Measurements from ENCODE around the gene SDHAF2. TPM values are rescaled to one million over a fixed set of nuclear protein-coding genes. Genes with fewer than 3 reads are reported as not detected.
"Not testable (repeated sequence)": the region's sequence is repeated elsewhere in the genome, so short reads cannot be mapped to it uniquely, and the experiment has no call there.

Gene SDHAF2
- total and polyA plus RNA-seq, 4 donors, result 32.3 to 40.0 (median 35.3) TPM

DNA sequence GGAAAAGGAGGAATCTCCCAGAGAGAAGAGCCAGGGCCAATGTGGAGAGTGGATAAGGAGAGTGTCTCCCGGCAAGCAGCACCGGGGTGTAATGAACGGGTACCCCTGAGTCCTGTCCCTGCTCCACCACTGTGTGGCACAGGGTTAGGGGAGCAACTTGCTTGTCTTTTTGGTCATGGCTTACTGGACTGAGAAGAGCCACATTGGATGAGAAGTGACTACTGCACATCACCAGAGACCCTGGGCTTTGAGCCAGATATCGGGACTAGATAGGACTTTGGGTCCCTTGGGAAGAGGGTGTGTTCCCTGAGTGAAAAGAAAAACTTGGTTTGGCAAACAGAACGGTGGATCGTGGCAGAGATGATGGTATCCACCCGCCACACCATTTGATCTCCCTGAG, 24.6 kb downstream of the SDHAF2 start:
- H3K27me3 ChIP-seq (ENCODE audit: control insufficient read depth in 1 of 2, insufficient read depth in 2 of 2, low read length in 1 of 2), result no peaks in the 10 kb centered on the region
- 91% methylated on average over 7 of the region's 7 CpGs for WGBS, 2 donors
- peaks cover 0 to 4% of the 10 kb centered on the region in 2 donors for H3K36me3 ChIP-seq (ENCODE audit: control insufficient read depth in 1 of 2, insufficient read depth in 2 of 2, low read length in 1 of 2)
- intact Hi-C loops (cut with DNase I), result no loop called here
- ATAC-seq (ENCODE audit: low FRiP score) (no peak), DNase-seq (no peak)
- H3K4me1 ChIP-seq (ENCODE audit: control insufficient read depth in 1 of 2, insufficient read depth in 2 of 2, low read length in 2 of 2), result no peaks in the 10 kb centered on the region
- H3K9me3 ChIP-seq (ENCODE audit: control insufficient read depth, low read length), result no peaks in the 10 kb centered on the region
- H3K4me3 ChIP-seq (ENCODE audit: low read length in 2 of 2), result no peak overlapping the region
- H3K27ac ChIP-seq (ENCODE audit: low read depth in 1 of 2, low read length in 2 of 2), result no peak overlapping the region

DNA sequence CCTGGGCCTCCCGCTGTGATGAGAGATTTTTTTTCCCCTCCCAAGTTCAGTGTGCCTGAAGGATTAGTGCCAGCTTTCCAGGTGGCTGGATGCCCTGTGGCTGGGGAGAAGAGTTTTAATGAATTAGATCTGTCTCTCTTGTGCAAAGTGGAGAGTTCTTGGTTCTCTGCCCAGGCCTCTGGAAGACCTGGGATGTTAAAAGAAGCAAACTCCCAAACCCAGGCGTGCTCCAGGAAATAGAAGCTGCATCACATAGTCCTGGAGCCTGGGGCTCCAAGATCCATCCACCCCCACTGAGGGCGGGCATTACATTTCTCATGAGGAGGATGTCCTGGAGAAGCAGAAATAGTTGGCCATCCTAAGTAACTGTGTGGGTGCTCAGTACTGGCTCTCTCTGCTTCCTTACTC, 30.6 kb downstream of the SDHAF2 start:
- ATAC-seq (ENCODE audit: low FRiP score) (no peak), DNase-seq (no peak)
- Histone ChIP-seq H3K27ac (ENCODE audit: low read depth in 1 of 2, low read length in 2 of 2) (no peak overlapping the region), H3K9me3 (ENCODE audit: control insufficient read depth, low read length) (no peaks in the 10 kb centered on the region), H3K4me1 (ENCODE audit: control insufficient read depth in 1 of 2, insufficient read depth in 2 of 2, low read length in 2 of 2) (no peaks in the 10 kb centered on the region), H3K36me3 (ENCODE audit: control insufficient read depth in 1 of 2, insufficient read depth in 2 of 2, low read length in 1 of 2) (peaks cover 0 to 4% of the 10 kb centered on the region in 2 donors), H3K4me3 (ENCODE audit: low read length in 2 of 2) (no peak overlapping the region), H3K27me3 (ENCODE audit: control insufficient read depth in 1 of 2, insufficient read depth in 2 of 2, low read length in 1 of 2) (no peaks in the 10 kb centered on the region)
- intact Hi-C loops (cut with DNase I), result no loop called here
- WGBS, 2 donors, result 72 to 77% methylated on average over 3 of the region's 3 CpGs

DNA sequence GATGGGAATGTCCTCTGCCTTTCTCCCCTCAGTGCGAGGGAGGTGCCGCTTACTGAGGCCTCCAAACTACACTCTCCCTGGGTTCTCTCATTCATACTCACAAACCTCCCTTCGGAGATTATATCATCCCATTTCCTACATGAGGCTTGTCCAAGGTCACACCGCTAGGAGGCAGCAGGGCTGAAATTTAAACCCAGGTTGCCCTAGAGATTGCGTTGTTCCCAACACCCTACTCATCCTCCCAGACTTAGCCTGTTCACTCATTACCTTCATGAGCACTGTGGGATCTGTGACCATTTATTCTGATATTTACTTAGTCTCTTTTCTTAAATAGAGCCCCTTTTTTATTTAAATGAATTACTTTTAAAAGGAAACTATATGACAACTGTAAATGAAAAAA, 31.1 kb downstream of the SDHAF2 start:
- H3K9me3 ChIP-seq (ENCODE audit: control insufficient read depth, low read length), result no peaks in the 10 kb centered on the region
- WGBS, 2 donors, result 88 to 89% methylated on average over 5 of the region's 5 CpGs
- H3K4me1 ChIP-seq (ENCODE audit: control insufficient read depth in 1 of 2, insufficient read depth in 2 of 2, low read length in 2 of 2), result no peaks in the 10 kb centered on the region
- no peak for ATAC-seq (ENCODE audit: low FRiP score)
- H3K27me3 ChIP-seq (ENCODE audit: control insufficient read depth in 1 of 2, insufficient read depth in 2 of 2, low read length in 1 of 2), result no peaks in the 10 kb centered on the region
- DNase-seq, result no peak
- intact Hi-C loops (cut with DNase I), result no loop called here
- peaks cover 0 to 1% of the 10 kb centered on the region in 2 donors for H3K36me3 ChIP-seq (ENCODE audit: control insufficient read depth in 1 of 2, insufficient read depth in 2 of 2, low read length in 1 of 2)
- no peak overlapping the region for H3K27ac ChIP-seq (ENCODE audit: low read depth in 1 of 2, low read length in 2 of 2)
- H3K4me3 ChIP-seq (ENCODE audit: low read length in 2 of 2), result no peak overlapping the region

DNA sequence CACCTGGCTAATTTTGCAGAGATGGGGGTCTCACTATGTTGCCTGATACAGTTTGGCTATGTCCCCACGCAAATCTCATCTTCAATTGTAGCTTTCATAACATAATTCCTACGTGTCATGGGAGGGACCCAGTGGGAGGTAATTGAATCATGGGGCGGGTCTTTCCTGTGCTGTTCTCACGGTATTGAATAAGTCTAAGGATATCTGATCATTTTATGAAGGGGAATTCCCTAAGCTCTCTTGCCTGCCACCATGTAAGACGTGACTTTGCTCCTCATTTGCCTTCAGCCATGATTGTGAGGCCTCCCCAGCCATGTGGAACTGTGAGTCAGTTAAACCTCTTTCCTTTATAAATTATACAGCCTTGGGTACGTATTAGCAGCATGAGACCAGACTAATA, 37.7 kb downstream of the SDHAF2 start:
- 89 to 92% methylated on average over 6 of the region's 6 CpGs for WGBS, 2 donors
- H3K27me3 ChIP-seq (ENCODE audit: control insufficient read depth in 1 of 2, insufficient read depth in 2 of 2, low read length in 1 of 2); H3K9me3 ChIP-seq (ENCODE audit: control insufficient read depth, low read length); H3K27ac ChIP-seq (ENCODE audit: low read depth in 1 of 2, low read length in 2 of 2); H3K4me3 ChIP-seq (ENCODE audit: low read length in 2 of 2); H3K36me3 ChIP-seq (ENCODE audit: control insufficient read depth in 1 of 2, insufficient read depth in 2 of 2, low read length in 1 of 2); H3K4me1 ChIP-seq (ENCODE audit: control insufficient read depth in 1 of 2, insufficient read depth in 2 of 2, low read length in 2 of 2); intact Hi-C loops (cut with DNase I); ATAC-seq (ENCODE audit: low FRiP score); DNase-seq: not testable (repeated sequence)

DNA sequence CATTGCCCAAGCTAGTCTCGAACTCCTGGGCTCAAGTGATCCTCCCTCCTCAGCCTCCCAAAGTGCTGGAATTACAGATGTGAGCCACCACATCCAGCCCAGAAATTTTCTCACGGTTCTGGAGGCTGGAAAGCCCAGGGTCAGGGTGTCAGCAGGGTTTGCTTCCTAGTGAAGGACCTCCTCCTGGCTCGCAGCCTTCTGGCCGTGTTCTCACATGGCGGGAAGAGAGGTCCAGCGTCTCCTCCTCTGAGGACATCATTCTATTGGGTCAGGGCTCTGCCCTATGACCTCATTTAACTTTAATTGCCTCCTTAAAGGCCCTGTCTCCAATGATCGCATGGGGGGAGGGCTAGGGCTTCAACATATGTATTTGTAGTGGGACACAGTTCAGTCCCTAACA, 38.1 kb downstream of the SDHAF2 start:
- WGBS, 2 donors, result 75 to 77% methylated on average over 7 of the region's 7 CpGs
- Histone ChIP-seq H3K4me3 (ENCODE audit: low read length in 2 of 2) (no peak overlapping the region), H3K4me1 (ENCODE audit: control insufficient read depth in 1 of 2, insufficient read depth in 2 of 2, low read length in 2 of 2) (no peaks in the 10 kb centered on the region), H3K27ac (ENCODE audit: low read depth in 1 of 2, low read length in 2 of 2) (no peak overlapping the region), H3K9me3 (ENCODE audit: control insufficient read depth, low read length) (no peaks in the 10 kb centered on the region), H3K27me3 (ENCODE audit: control insufficient read depth in 1 of 2, insufficient read depth in 2 of 2, low read length in 1 of 2) (no peaks in the 10 kb centered on the region), H3K36me3 (ENCODE audit: control insufficient read depth in 1 of 2, insufficient read depth in 2 of 2, low read length in 1 of 2) (peaks cover 0 to 4% of the 10 kb centered on the region in 2 donors)
- no peak for DNase-seq
- no peak for ATAC-seq (ENCODE audit: low FRiP score)
- intact Hi-C loops (cut with DNase I), result no loop called here

DNA sequence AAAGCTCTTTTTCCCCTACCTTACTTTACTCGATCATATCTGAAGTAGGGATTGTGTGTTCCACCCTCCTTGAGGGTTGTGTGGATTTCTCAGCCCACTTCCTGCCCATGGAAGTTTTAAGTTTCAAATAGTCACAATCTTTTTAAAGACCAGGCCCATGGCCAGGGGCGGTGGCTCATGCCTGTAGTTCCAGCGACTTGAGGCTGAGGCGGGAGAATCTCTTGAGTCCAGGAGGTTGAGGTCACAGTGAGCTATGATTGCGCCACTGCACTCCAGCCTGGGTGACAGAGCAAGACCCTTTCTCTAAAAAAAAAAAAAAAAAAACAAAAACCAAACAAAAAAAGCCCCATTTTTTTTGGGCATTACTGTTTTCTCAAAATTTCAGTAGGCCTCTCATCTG, 42.4 kb downstream of the SDHAF2 start:
- peaks cover 0 to 4% of the 10 kb centered on the region in 2 donors for H3K36me3 ChIP-seq (ENCODE audit: control insufficient read depth in 1 of 2, insufficient read depth in 2 of 2, low read length in 1 of 2)
- WGBS, 2 donors, result 8 to 10% methylated on average over 5 of the region's 5 CpGs
- DNase-seq, result peak; percentile 90 to 92
- H3K4me3 ChIP-seq (ENCODE audit: low read length in 2 of 2), result no peak overlapping the region
- ATAC-seq (ENCODE audit: low FRiP score), result peak; percentile 84
- no peaks in the 10 kb centered on the region for H3K27me3 ChIP-seq (ENCODE audit: control insufficient read depth in 1 of 2, insufficient read depth in 2 of 2, low read length in 1 of 2)
- H3K27ac ChIP-seq (ENCODE audit: low read depth in 1 of 2, low read length in 2 of 2), result peak overlapping the region in 1 of 2 donors; percentile 79
- H3K9me3 ChIP-seq (ENCODE audit: control insufficient read depth, low read length), result no peaks in the 10 kb centered on the region
- no peaks in the 10 kb centered on the region for H3K4me1 ChIP-seq (ENCODE audit: control insufficient read depth in 1 of 2, insufficient read depth in 2 of 2, low read length in 2 of 2)
- intact Hi-C loops (cut with DNase I), result no loop called here

DNA sequence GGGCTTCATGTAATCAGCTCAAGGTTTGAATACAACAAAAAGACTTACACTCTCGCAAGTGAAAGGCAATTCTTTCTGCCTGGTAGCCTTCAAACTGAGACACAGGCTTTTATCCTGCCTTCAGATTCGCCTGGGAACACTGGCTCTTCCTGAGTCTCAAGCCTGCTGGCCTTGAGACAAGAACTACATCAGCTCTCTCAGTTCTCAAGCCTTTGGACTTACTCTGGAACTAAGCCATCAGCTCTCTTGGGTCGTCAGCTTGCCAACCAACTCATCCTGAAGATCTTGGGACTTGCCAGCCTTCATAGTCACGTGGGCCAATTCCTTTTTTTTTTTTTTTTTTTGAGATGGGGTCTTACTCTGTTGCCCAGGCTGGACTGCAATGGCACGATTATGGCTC, 42.9 kb downstream of the SDHAF2 start:
- H3K9me3 ChIP-seq (ENCODE audit: control insufficient read depth, low read length), result no peaks in the 10 kb centered on the region
- H3K36me3 ChIP-seq (ENCODE audit: control insufficient read depth in 1 of 2, insufficient read depth in 2 of 2, low read length in 1 of 2), result peaks cover 0 to 4% of the 10 kb centered on the region in 2 donors
- no peaks in the 10 kb centered on the region for H3K4me1 ChIP-seq (ENCODE audit: control insufficient read depth in 1 of 2, insufficient read depth in 2 of 2, low read length in 2 of 2)
- H3K27me3 ChIP-seq (ENCODE audit: control insufficient read depth in 1 of 2, insufficient read depth in 2 of 2, low read length in 1 of 2), result no peaks in the 10 kb centered on the region
- H3K4me3 ChIP-seq (ENCODE audit: low read length in 2 of 2), result no peak overlapping the region
- WGBS, 2 donors, result 25% methylated on average over 5 of the region's 5 CpGs
- DNase-seq, result peak in 1 of 2 donors; percentile 73
- ATAC-seq (ENCODE audit: low FRiP score), result peak; percentile 71
- H3K27ac ChIP-seq (ENCODE audit: low read depth in 1 of 2, low read length in 2 of 2), result peak overlapping the region in 1 of 2 donors; percentile 52
- intact Hi-C loops (cut with DNase I), result no loop called here

DNA sequence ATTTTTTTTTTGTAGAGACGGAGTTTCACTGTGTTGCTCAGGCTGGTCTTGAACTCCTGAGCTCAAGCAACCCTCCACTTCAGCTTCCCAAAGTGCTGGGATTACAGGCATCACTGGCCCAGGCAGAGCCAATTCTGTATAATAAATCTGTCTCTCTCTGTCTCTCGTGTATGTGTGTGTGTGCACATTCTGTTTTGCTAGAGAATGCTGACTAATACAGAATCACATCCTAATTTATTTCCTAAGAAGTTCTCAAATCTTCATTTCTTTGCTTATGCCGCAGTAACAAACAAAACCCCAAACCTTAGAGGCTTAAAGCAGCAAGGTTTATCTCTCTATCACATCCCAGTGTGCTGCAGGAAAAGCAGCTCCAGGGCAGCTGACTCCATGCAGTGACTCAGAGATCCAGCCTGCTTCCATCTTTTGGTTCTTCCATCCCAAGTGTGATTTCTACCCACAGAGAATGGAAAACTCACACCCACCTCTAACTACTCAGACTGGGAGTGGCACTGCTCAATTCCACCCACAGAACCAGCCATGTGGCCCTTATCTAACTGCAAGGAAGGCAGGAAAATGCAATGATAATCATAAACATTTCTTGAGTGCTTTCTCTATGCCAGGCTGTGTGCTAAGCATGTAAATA, 43.6 kb downstream of the SDHAF2 start:
- ATAC-seq (ENCODE audit: low FRiP score) (peak; percentile 45), DNase-seq (no peak)
- H3K9me3 ChIP-seq (ENCODE audit: control insufficient read depth, low read length), result no peaks in the 10 kb centered on the region
- no peak overlapping the region for H3K4me3 ChIP-seq (ENCODE audit: low read length in 2 of 2)
- intact Hi-C loops (cut with DNase I), result no loop called here
- H3K4me1 ChIP-seq (ENCODE audit: control insufficient read depth in 1 of 2, insufficient read depth in 2 of 2, low read length in 2 of 2), result no peaks in the 10 kb centered on the region
- H3K36me3 ChIP-seq (ENCODE audit: control insufficient read depth in 1 of 2, insufficient read depth in 2 of 2, low read length in 1 of 2), result peaks cover 0 to 2% of the 10 kb centered on the region in 2 donors
- 80 to 83% methylated on average over 3 of the region's 3 CpGs for WGBS, 2 donors
- no peaks in the 10 kb centered on the region for H3K27me3 ChIP-seq (ENCODE audit: control insufficient read depth in 1 of 2, insufficient read depth in 2 of 2, low read length in 1 of 2)
- no peak overlapping the region for H3K27ac ChIP-seq (ENCODE audit: low read depth in 1 of 2, low read length in 2 of 2)

DNA sequence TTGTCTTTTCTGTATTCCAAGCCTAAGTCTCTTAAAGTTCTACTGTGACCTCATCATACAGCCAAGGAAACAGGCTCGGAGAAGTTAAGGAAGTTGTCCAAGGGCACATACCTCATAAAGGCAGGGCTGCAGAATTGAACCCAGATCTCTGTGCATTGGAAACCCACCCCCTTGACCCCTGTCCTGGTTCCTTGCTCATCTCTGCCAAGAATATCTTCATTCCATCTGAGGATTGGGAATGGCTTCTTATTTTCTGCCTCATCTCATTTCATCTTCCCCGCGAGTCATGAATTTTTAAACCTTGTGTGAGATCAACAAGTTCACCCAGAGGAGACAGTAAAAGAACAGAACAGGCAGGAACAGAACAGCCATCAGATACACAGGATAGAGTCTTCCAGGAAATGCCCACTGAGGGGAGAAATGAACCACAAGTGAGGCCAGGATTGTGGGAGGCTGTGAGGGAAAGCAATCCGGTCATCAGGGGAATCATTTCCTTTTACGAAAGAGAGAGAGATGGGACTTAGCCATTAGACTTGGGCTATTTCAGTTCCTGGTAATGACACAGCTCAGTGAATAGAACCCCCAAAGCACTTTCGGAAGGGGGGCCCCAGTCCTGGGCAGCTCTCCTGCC, 44.2 kb downstream of the SDHAF2 start:
- H3K4me3 ChIP-seq (ENCODE audit: low read length in 2 of 2), result no peak overlapping the region
- intact Hi-C loops (cut with DNase I), result no loop called here
- 82% methylated on average over 6 of the region's 6 CpGs for WGBS, 2 donors
- H3K9me3 ChIP-seq (ENCODE audit: control insufficient read depth, low read length), result no peaks in the 10 kb centered on the region
- no peaks in the 10 kb centered on the region for H3K36me3 ChIP-seq (ENCODE audit: control insufficient read depth in 1 of 2, insufficient read depth in 2 of 2, low read length in 1 of 2)
- no peaks in the 10 kb centered on the region for H3K27me3 ChIP-seq (ENCODE audit: control insufficient read depth in 1 of 2, insufficient read depth in 2 of 2, low read length in 1 of 2)
- H3K27ac ChIP-seq (ENCODE audit: low read depth in 1 of 2, low read length in 2 of 2), result no peak overlapping the region
- DNase-seq, result no peak
- no peak for ATAC-seq (ENCODE audit: low FRiP score)
- no peaks in the 10 kb centered on the region for H3K4me1 ChIP-seq (ENCODE audit: control insufficient read depth in 1 of 2, insufficient read depth in 2 of 2, low read length in 2 of 2)

All from aorta (tissue), 5 donors.